SJCRH30 (cell line): ENCODE data around the gene KLHL22. TPM values are rescaled to one million over a fixed set of nuclear protein-coding genes. Genes with fewer than 3 reads are reported as not detected.
"Not testable (repeated sequence)": the region's sequence is repeated elsewhere in the genome, so short reads cannot be mapped to it uniquely, and the experiment has no call there.

Experiments
- DNase-seq, 2 experiments: peaks; one replicate each; pipeline ENCODE4 v3.0.0-alpha.2; 2015 to 2020
- H3K27ac ChIP-seq: fragments of 250-450 bp; sonication (Bioruptor Pico); 2 replicates; pipeline ENCODE4 v1.5.1; 2020; ENCODE audit warnings: mild to moderate bottlenecking, moderate library complexity
- H3K27me3 ChIP-seq: fragments of 250-450 bp; sonication (Bioruptor Pico); 2 replicates; pipeline ENCODE4 v1.5.1; 2020; ENCODE audit warnings: mild to moderate bottlenecking, moderate library complexity
- H3K36me3 ChIP-seq: fragments of 250-450 bp; sonication (Bioruptor Pico); 2 replicates; pipeline ENCODE4 v1.5.1; 2020; ENCODE audit warnings: mild to moderate bottlenecking, moderate library complexity
- H3K4me1 ChIP-seq: fragments of 250-450 bp; sonication (Bioruptor Pico); 2 replicates; pipeline ENCODE4 v1.5.1; 2020; ENCODE audit warnings: mild to moderate bottlenecking, moderate library complexity
- H3K4me3 ChIP-seq: fragments of 250-450 bp; sonication (Bioruptor Pico); 2 replicates; pipeline ENCODE4 v1.5.1; 2020; ENCODE audit warnings: mild to moderate bottlenecking, moderate library complexity
- H3K9me3 ChIP-seq: fragments of 250-450 bp; sonication (Bioruptor Pico); replicated peaks from 2 replicates; pipeline ENCODE4 v1.5.1; 2020; ENCODE audit warnings: mild to moderate bottlenecking, moderate library complexity
- total RNA-seq: library from RNA; depleted of rRNA; stranded (reverse); fragments of >200 nt; shearing (Covaris generic); gene quantifications from 2 replicates; pipeline ENCODE4 v1.2.3, GENCODE V29; 2014

KLHL22 gene
- total RNA-seq, 1 experiment from 2014 or later, result 12.2 TPM

- Histone ChIP-seq H3K36me3 (peaks cover 5% of the 10 kb centered on the region), H3K27ac (no peak overlapping the region)
- DNase-seq, result no peak
These were observed 19.2 kb upstream of the KLHL22 start for GRCh38 chr22:20514658-20515406.

GRCh38 chr22:20511578-20512229, 16.1 kb upstream of the KLHL22 start:
- no peaks in the 10 kb centered on the region; the same call in 1 of the 2 replicates for H3K36me3 ChIP-seq
- H3K27me3 ChIP-seq, result no peaks in the 10 kb centered on the region
- no peak overlapping the region for H3K4me3 ChIP-seq
- H3K4me1 ChIP-seq, result peaks cover 12% of the 10 kb centered on the region; the same call in 1 of the 2 replicates
- no peaks in the 10 kb centered on the region for H3K9me3 ChIP-seq
- no peak overlapping the region for H3K27ac ChIP-seq
- DNase-seq, result no peak

More at GRCh38 chr22:20514658-20515406, 19.2 kb upstream of the KLHL22 start:
- H3K4me1 ChIP-seq, result no peaks in the 10 kb centered on the region; the same call in 1 of the 2 replicates
- H3K4me3 ChIP-seq, result no peak overlapping the region
- no peaks in the 10 kb centered on the region for H3K27me3 ChIP-seq
- H3K9me3 ChIP-seq, result no peaks in the 10 kb centered on the region

- Histone ChIP-seq H3K9me3 (no peaks in the 10 kb centered on the region), H3K27ac (no peak overlapping the region), H3K27me3 (no peaks in the 10 kb centered on the region), H3K4me1 (peaks cover 12% of the 10 kb centered on the region; the same call in 1 of the 2 replicates), H3K36me3 (no peaks in the 10 kb centered on the region; the same call in 1 of the 2 replicates), H3K4me3 (no peak overlapping the region)
- no peak for DNase-seq
These were observed 15.4 kb upstream of the KLHL22 start for GRCh38 chr22:20510811-20511577.

- H3K4me1 ChIP-seq, result peaks cover 12% of the 10 kb centered on the region; the same call in 1 of the 2 replicates
- H3K27me3 ChIP-seq, result no peaks in the 10 kb centered on the region
- DNase-seq, result peak; percentile 39 to 42
- H3K27ac ChIP-seq, result 0 out of 2 replicates have a peak overlapping the region, but pooled peaks have one; percentile 16
- H3K9me3 ChIP-seq, result no peaks in the 10 kb centered on the region
- H3K36me3 ChIP-seq, result no peaks in the 10 kb centered on the region; the same call in 1 of the 2 replicates
- peak overlapping the region; percentile 91 for H3K4me3 ChIP-seq
These were observed 13.9 kb upstream of the KLHL22 start for GRCh38 chr22:20509344-20510047.

- Histone ChIP-seq H3K36me3 (no peaks in the 10 kb centered on the region; the same call in 1 of the 2 replicates), H3K4me1 (peaks cover 12% of the 10 kb centered on the region; the same call in 1 of the 2 replicates), H3K27ac (0 out of 2 replicates have a peak overlapping the region, but pooled peaks have one; percentile 16), H3K4me3 (peak overlapping the region; percentile 91), H3K9me3 (no peaks in the 10 kb centered on the region), H3K27me3 (no peaks in the 10 kb centered on the region)
- no peak for DNase-seq
These were observed 13.2 kb upstream of the KLHL22 start for GRCh38 chr22:20508815-20509271.

- not testable (repeated sequence) for H3K36me3 ChIP-seq, DNase-seq, H3K27me3 ChIP-seq, H3K9me3 ChIP-seq
- Histone ChIP-seq H3K27ac (peak overlapping the region; percentile 86), H3K4me1 (peaks cover 12% of the 10 kb centered on the region; the same call in 1 of the 2 replicates), H3K4me3 (peak overlapping the region; percentile 91)
These were observed 12.6 kb upstream of the KLHL22 start for GRCh38 chr22:20508067-20508755.

- peak; percentile 95 for DNase-seq
- Histone ChIP-seq H3K4me1 (peaks cover 12% of the 10 kb centered on the region; the same call in 1 of the 2 replicates), H3K36me3 (no peaks in the 10 kb centered on the region), H3K27me3 (no peaks in the 10 kb centered on the region), H3K9me3 (no peaks in the 10 kb centered on the region), H3K27ac (peak within 1 kb of the TSS; percentile 86), H3K4me3 (peak within 1 kb of the TSS; percentile 91)
These were observed 11.9 kb upstream of the KLHL22 start, which contains the start of gene MED15 for GRCh38 chr22:20507253-20508066. Gene MED15 (plus strand): TSS chr22:20507610. CDS start chr22:20507679, 69 bp downstream.

GRCh38 chr22:20506543-20507252, 11.1 kb upstream of the KLHL22 start:
- peak overlapping the region; percentile 86 for H3K27ac ChIP-seq
- no peaks in the 10 kb centered on the region for H3K9me3 ChIP-seq
- H3K27me3 ChIP-seq, result no peaks in the 10 kb centered on the region
- no peaks in the 10 kb centered on the region for H3K36me3 ChIP-seq
- DNase-seq, result no peak
- peak overlapping the region; percentile 91 for H3K4me3 ChIP-seq
- H3K4me1 ChIP-seq, result peaks cover 12% of the 10 kb centered on the region; the same call in 1 of the 2 replicates

GRCh38 chr22:20504293-20504922, 8.8 kb upstream of the KLHL22 start:
- H3K4me1 ChIP-seq, H3K9me3 ChIP-seq, H3K27me3 ChIP-seq, H3K4me3 ChIP-seq, H3K36me3 ChIP-seq, H3K27ac ChIP-seq: not testable (repeated sequence)
- peak; percentile 15 to 20 for DNase-seq

- DNase-seq, result no peak
- H3K36me3 ChIP-seq, result no peaks in the 10 kb centered on the region
- H3K4me3 ChIP-seq, result no peak overlapping the region
- no peaks in the 10 kb centered on the region for H3K27me3 ChIP-seq
- no peak overlapping the region for H3K27ac ChIP-seq
- H3K4me1 ChIP-seq, result peaks cover 2% of the 10 kb centered on the region; the same call in 1 of the 2 replicates
- no peaks in the 10 kb centered on the region for H3K9me3 ChIP-seq
These were observed 8.2 kb upstream of the KLHL22 start for GRCh38 chr22:20503816-20504215.

- Histone ChIP-seq H3K36me3 (no peaks in the 10 kb centered on the region), H3K4me1 (peaks cover 3% of the 10 kb centered on the region), H3K27ac (no peak overlapping the region), H3K27me3 (no peaks in the 10 kb centered on the region), H3K9me3 (no peaks in the 10 kb centered on the region), H3K4me3 (no peak overlapping the region)
- no peak for DNase-seq
These were observed 4.2 kb upstream of the KLHL22 start for GRCh38 chr22:20499769-20500168.

- no peak overlapping the region for H3K27ac ChIP-seq
- H3K36me3 ChIP-seq, result no peaks in the 10 kb centered on the region
- no peak overlapping the region for H3K4me3 ChIP-seq
These were observed 3.3 kb upstream of the KLHL22 start for GRCh38 chr22:20498913-20499312.

More at GRCh38 chr22:20498913-20499312, 3.3 kb upstream of the KLHL22 start:
- Histone ChIP-seq H3K4me1 (peaks cover 3% of the 10 kb centered on the region), H3K9me3 (no peaks in the 10 kb centered on the region), H3K27me3 (no peaks in the 10 kb centered on the region)
- DNase-seq, result no peak
